Keratinocyte (primary cell): Measurements from ENCODE around the gene RNF152. TPM values are rescaled to one million over a fixed set of nuclear protein-coding genes. Genes with fewer than 3 reads are reported as not detected.

Source experiments
- DNase-seq: peaks from one replicate; pipeline ENCODE4 v3.0.0-alpha.2; 2011; ENCODE audit warnings: low read depth, missing footprints, low spot score
- FAIRE-seq: peaks from 2 replicates; lab custom pipeline; 2011; peaks lifted over from hg19 to GRCh38; lab: Jason Lieb, UNC
- H2AFZ ChIP-seq: 2 replicates; pipeline ENCODE4 v1.6.0; 2012; ENCODE audit warnings: low read length, control low read depth, inconsistent platforms; ENCODE audit not compliant: control insufficient read depth
- H3K27ac ChIP-seq: 2 replicates; pipeline ENCODE4 v1.5.1; 2011; ENCODE audit warnings: low read length; ENCODE audit not compliant: control insufficient read depth, insufficient read depth
- H3K27me3 ChIP-seq: 3 replicates; pipeline ENCODE4 v1.6.0; 2011; ENCODE audit warnings: low read length; ENCODE audit not compliant: control insufficient read depth, insufficient read depth; ENCODE audit errors: extremely low read depth
- H3K36me3 ChIP-seq, 2 experiments: 2 replicates in 1 of 2; 3 replicates in 1 of 2; pipeline ENCODE4 v1.5.1; 2011; ENCODE audit warnings: low read length in 2 of 2, mild to moderate bottlenecking in 1 of 2; ENCODE audit not compliant: control insufficient read depth in 2 of 2, insufficient read depth in 2 of 2; ENCODE audit errors: extremely low read depth in 1 of 2
- H3K4me1 ChIP-seq: 3 replicates; pipeline ENCODE4 v1.5.1; 2011; ENCODE audit warnings: low read length; ENCODE audit not compliant: control insufficient read depth, insufficient read depth; ENCODE audit errors: extremely low read depth
- H3K4me2 ChIP-seq: 3 replicates; pipeline ENCODE4 v1.6.0; 2011; ENCODE audit warnings: low read depth, low read length; ENCODE audit not compliant: control insufficient read depth, insufficient read depth; ENCODE audit errors: extremely low read depth
- H3K4me3 ChIP-seq, 3 experiments: fragments of 200-600 bp in 1 of 3; sonication (generic) in 1 of 3; 2 replicates in 2 of 3; 3 replicates in 1 of 3; pipeline ENCODE4 v1.5.1; 2011 to 2016; ENCODE audit warnings: low read length in 3 of 3, mild to moderate bottlenecking in 3 of 3, control low read depth in 2 of 3, inconsistent platforms in 1 of 3, low read depth in 1 of 3, mixed read lengths in 1 of 3, mixed run types in 1 of 3, moderate library complexity in 1 of 3; ENCODE audit not compliant: control insufficient read depth in 2 of 3, insufficient read depth in 2 of 3; ENCODE audit errors: extremely low read depth in 1 of 3
- H3K79me2 ChIP-seq: 2 replicates; pipeline ENCODE4 v1.6.0; 2012; ENCODE audit warnings: low read length; ENCODE audit not compliant: control insufficient read depth, insufficient read depth
- H3K9ac ChIP-seq: 3 replicates; pipeline ENCODE4 v1.6.0; 2011; ENCODE audit warnings: low read length; ENCODE audit not compliant: control insufficient read depth, insufficient read depth; ENCODE audit errors: extremely low read depth
- H3K9me1 ChIP-seq: 3 replicates; pipeline ENCODE4 v1.6.0; 2011; ENCODE audit warnings: low read length; ENCODE audit not compliant: control insufficient read depth, insufficient read depth; ENCODE audit errors: extremely low read depth
- H3K9me3 ChIP-seq: 2 replicates; pipeline ENCODE4 v1.5.1; 2012; ENCODE audit warnings: low read depth, low read length; ENCODE audit not compliant: control insufficient read depth
- H4K20me1 ChIP-seq: 3 replicates; pipeline ENCODE4 v1.6.0; 2011; ENCODE audit warnings: low read length; ENCODE audit not compliant: control insufficient read depth, insufficient read depth; ENCODE audit errors: extremely low read depth
- EZH2 ChIP-seq: IDR thresholded peaks from one replicate; pipeline ENCODE4 v1.6.1; 2012; ENCODE audit warnings: inconsistent platforms, mild to moderate bottlenecking, low read length, moderate library complexity
- dilution Hi-C: fragments of 300-500 bp; cut with MboI; formaldehyde crosslinking; loops from one replicate; pipeline ENCODE4 v1.7.0; 2020; ENCODE audit warnings: low sequenced_read_pairs; ENCODE audit not compliant: extremely low pct_ligation_motif_present
- polyA plus RNA-seq, 5 experiments: library from polyadenylated mRNA; depleted of rRNA in 3 of 5; stranded (reverse) in 3 of 5; stranded (forward) in 1 of 5; unstranded in 1 of 5; fragments of >200 nt; gene quantifications; 1 replicate in 1 of 5; 2 replicates in 3 of 5; 3 replicates in 1 of 5; pipeline versions ENCODE4 v1.2.1 to v1.2.3, GENCODE V29; 2011 to 2012; ENCODE audit warnings: missing spikeins in 2 of 5, low read depth in 1 of 5, low replicate concordance in 1 of 5
- TF ChIP-seq, protein P1 (sequence below), 3 experiments: IDR thresholded peaks in 1 of 3; conservative IDR thresholded peaks in 1 of 3; optimal IDR thresholded peaks in 1 of 3; 2 replicates in 2 of 3; 3 replicates in 1 of 3; pipeline versions ENCODE3 to v1.5.1; 2011; ENCODE audit warnings: low read length in 3 of 3, mild to moderate bottlenecking in 3 of 3, moderate library complexity in 2 of 3, control low read depth in 1 of 3, inconsistent platforms in 1 of 3; ENCODE audit not compliant: insufficient read depth in 2 of 3; ENCODE audit errors: extremely low read depth in 1 of 3

The RNF152 gene
- polyA plus RNA-seq, 1 donor (not counting 4 experiments of a cell fraction or from before 2014, with no cell fraction given): 10.1 TPM

DNA sequence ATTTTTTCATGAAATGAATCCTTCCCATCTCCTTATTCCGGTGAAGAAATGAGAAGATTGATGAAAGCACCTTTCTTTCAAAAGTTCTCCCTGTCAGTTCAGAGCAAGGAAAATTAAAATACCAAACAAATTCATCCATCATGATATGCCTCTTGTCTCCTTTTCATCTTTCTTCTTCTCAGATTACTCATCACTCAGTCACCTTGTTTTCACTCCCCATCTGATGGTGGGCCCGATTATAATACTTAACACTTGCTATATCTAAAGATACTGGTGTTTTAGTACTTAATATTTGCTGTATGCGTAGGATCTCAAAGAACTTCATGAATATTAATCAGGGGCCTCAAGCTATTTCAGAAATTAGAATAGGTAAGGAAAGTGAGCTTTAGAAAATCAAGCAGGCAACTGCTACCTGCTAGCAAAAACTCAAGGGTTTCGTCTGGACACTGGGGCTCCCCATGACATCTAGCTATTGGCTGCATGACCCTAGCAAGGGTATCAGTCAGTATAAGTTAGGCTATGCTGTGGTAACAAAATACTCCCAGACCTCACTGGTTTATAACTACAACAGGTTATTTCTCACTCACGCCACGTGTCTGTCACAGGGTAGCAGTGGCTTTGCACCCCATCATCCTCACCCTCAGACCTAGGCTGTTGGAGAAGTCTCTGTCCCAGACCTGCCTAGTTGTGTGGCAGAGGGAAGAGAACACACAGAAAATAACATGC lies 39.0 kb upstream of the RNF152 start:
- FAIRE-seq: no peak
- dilution Hi-C loops: no loop called here
- H3K27me3 ChIP-seq: no peaks in the 10 kb centered on the region
- peaks cover 4% of the 10 kb centered on the region for H3K9me3 ChIP-seq
- H4K20me1 ChIP-seq: no peaks in the 10 kb centered on the region
- no peak for TF ChIP-seq EZH2
- TF ChIP-seq, protein P1, sequence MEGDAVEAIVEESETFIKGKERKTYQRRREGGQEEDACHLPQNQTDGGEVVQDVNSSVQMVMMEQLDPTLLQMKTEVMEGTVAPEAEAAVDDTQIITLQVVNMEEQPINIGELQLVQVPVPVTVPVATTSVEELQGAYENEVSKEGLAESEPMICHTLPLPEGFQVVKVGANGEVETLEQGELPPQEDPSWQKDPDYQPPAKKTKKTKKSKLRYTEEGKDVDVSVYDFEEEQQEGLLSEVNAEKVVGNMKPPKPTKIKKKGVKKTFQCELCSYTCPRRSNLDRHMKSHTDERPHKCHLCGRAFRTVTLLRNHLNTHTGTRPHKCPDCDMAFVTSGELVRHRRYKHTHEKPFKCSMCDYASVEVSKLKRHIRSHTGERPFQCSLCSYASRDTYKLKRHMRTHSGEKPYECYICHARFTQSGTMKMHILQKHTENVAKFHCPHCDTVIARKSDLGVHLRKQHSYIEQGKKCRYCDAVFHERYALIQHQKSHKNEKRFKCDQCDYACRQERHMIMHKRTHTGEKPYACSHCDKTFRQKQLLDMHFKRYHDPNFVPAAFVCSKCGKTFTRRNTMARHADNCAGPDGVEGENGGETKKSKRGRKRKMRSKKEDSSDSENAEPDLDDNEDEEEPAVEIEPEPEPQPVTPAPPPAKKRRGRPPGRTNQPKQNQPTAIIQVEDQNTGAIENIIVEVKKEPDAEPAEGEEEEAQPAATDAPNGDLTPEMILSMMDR (optimal IDR thresholded peaks at IDR 0.05 in 1 of 3, IDR thresholded peaks at IDR 0.05 in 1 of 3, conservative IDR thresholded peaks at IDR 0.05 in 1 of 3; ENCODE audit: extremely low read depth in 1 of 3, insufficient read depth in 2 of 3, low read length in 3 of 3): no peak
- H3K27ac ChIP-seq: no peak overlapping the region
- no peak overlapping the region for H3K9ac ChIP-seq
- DNase-seq: no peak
- no peak overlapping the region for H2AFZ ChIP-seq
- no peaks in the 10 kb centered on the region for H3K79me2 ChIP-seq
- peaks cover 15% of the 10 kb centered on the region for H3K4me1 ChIP-seq
- H3K9me1 ChIP-seq: no peaks in the 10 kb centered on the region
- no peak overlapping the region for H3K4me3 ChIP-seq
- H3K36me3 ChIP-seq: no peaks in the 10 kb centered on the region
- no peak overlapping the region for H3K4me2 ChIP-seq

DNA sequence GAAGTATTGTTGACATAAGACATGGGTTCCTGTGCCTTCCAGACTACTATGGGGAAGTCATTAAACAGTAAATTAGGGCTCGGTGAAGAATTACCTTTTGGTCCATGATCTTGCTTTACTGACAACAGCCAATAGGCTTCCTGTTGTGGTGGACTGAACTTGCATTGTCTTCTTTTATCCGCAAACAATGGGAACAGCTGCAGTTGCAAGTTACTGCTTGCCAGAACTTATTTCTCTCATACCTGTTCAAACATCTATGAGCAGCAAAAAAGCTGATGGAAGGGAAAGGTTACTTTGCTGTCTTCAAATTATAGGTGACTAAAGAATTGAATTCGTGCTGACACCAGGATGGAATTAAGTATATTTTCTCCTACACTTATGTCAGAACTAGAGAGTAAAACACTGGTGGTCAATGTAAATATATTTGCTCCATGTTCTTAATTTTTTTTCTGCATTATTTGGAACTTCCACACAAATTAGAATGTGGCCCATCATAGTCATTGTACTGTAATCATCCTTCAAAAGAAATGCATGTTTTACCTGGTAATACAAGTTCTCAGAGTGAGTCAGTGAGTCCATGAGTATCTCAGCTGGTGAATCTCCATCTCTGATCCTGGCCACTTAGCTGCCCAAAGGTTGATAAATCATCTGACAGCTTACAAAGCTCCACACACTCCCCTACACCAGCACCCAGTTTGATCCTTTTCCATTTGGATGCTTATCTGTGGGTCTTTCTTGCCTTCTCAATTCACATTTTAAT lies 37.3 kb upstream of the RNF152 start:
- dilution Hi-C loops: no loop called here
- peak; percentile 96 for FAIRE-seq
- Histone ChIP-seq H3K4me1 (peaks cover 15% of the 10 kb centered on the region), H3K9me1 (no peaks in the 10 kb centered on the region), H3K27me3 (no peaks in the 10 kb centered on the region), H2AFZ (peak overlapping the region; percentile 4), H3K4me2 (peak overlapping the region; percentile 36), H3K79me2 (no peaks in the 10 kb centered on the region), H3K9me3 (peaks cover 4% of the 10 kb centered on the region), H3K27ac (no peak overlapping the region), H4K20me1 (no peaks in the 10 kb centered on the region), H3K9ac (no peak overlapping the region), H3K4me3 (peak overlapping the region in 1 of 3 experiments; percentile 9), H3K36me3 (no peaks in the 10 kb centered on the region)
- TF ChIP-seq, protein P1 (optimal IDR thresholded peaks at IDR 0.05 in 1 of 3, IDR thresholded peaks at IDR 0.05 in 1 of 3, conservative IDR thresholded peaks at IDR 0.05 in 1 of 3; ENCODE audit: extremely low read depth in 1 of 3, insufficient read depth in 2 of 3, low read length in 3 of 3): no peak
- DNase-seq: no peak
